HG02642 (cell line): ENCODE data around the gene WDR47.
"Not testable (repeated sequence)": the region's sequence is repeated elsewhere in the genome, so short reads cannot be mapped to it uniquely, and the experiment has no call there.

Experiments
- ATAC-seq: cut with Tn5 transposase; IDR thresholded peaks from one replicate; pipeline ENCODE4 v1.9.1; 2021; ENCODE audit warnings: mild to moderate bottlenecking; ENCODE audit not compliant: unreplicated experiment, poor library complexity

Gene WDR47

GRCh38 chr1:109056064-109056463, 14.2 kb upstream of the WDR47 start:
- no peak for ATAC-seq

- not testable (repeated sequence) for ATAC-seq
These were observed 10.2 kb upstream of the WDR47 start for GRCh38 chr1:109052145-109052544.

GRCh38 chr1:109050228-109050995, 8.5 kb upstream of the WDR47 start:
- no peak for ATAC-seq

- ATAC-seq = no peak
These were observed 6.4 kb upstream of the WDR47 start for GRCh38 chr1:109048335-109048734.

- no peak for ATAC-seq
These were observed 5.4 kb upstream of the WDR47 start for GRCh38 chr1:109047339-109047738.

- no peak for ATAC-seq
These were observed 4.8 kb upstream of the WDR47 start for GRCh38 chr1:109046671-109047070.

GRCh38 chr1:109045595-109045994, 3.7 kb upstream of the WDR47 start:
- ATAC-seq = no peak

GRCh38 chr1:109040989-109041620, 797 bp downstream of the WDR47 start:
- ATAC-seq = peak; percentile 30

- ATAC-seq = no peak
These were observed 1.3 kb downstream of the WDR47 start for GRCh38 chr1:109040627-109040988.

- ATAC-seq = no peak
These were observed 7.5 kb downstream of the WDR47 start for GRCh38 chr1:109034382-109034781.

GRCh38 chr1:109029493-109029892, 12.4 kb downstream of the WDR47 start:
- not testable (repeated sequence) for ATAC-seq

GRCh38 chr1:109027841-109028240, 14.1 kb downstream of the WDR47 start:
- no peak for ATAC-seq

GRCh38 chr1:109025694-109026093, 16.2 kb downstream of the WDR47 start:
- ATAC-seq = no peak

- no peak for ATAC-seq
These were observed 17.3 kb downstream of the WDR47 start for GRCh38 chr1:109024646-109025045.

GRCh38 chr1:109020693-109021257, 21.1 kb downstream of the WDR47 start:
- ATAC-seq = no peak

- ATAC-seq = not testable (repeated sequence)
These were observed 24.2 kb downstream of the WDR47 start for GRCh38 chr1:109017719-109018118.

- ATAC-seq = no peak
These were observed 24.8 kb downstream of the WDR47 start for GRCh38 chr1:109017134-109017533.

- no peak for ATAC-seq
These were observed 30.6 kb downstream of the WDR47 start for GRCh38 chr1:109011335-109011734.

- ATAC-seq = not testable (repeated sequence)
These were observed 45.3 kb downstream of the WDR47 start for GRCh38 chr1:108996622-108997021.

GRCh38 chr1:108983114-108983513, 58.8 kb downstream of the WDR47 start:
- ATAC-seq = no peak

GRCh38 chr1:108976658-108977057, 65.2 kb downstream of the WDR47 start:
- no peak for ATAC-seq

GRCh38 chr1:108972951-108973350, 69.0 kb downstream of the WDR47 start:
- ATAC-seq = no peak
